ENCODE results near the gene MAP3K9. TPM values are rescaled to one million over a fixed set of nuclear protein-coding genes. Genes with fewer than 3 reads are reported as not detected.

MAP3K9 gene
- total and polyA plus RNA-seq, 2 donors (not counting 3 experiments of a cell fraction or from before 2014, with no cell fraction given) = 0.06 to 0.11 TPM

DNA sequence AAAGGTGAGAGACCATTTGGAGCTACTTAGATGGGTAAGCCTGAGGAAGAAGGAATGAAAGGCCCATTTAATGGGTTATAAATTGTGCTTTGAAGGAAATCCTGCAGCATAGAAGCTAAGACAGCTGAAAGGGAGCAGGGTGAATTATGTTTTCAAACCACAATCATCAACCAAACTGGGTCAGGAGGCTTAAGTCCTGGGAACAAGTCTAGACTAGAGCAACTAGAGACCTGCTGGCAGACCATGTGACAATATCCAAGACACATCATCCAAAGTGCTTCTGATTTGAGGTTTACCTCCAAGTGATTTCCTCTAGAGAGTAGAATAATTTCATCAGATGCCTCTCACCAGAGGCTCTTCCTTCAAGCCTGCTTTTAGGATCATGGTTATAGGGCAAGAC is 53.7 kb downstream of the MAP3K9 start:
- no peaks in the 10 kb centered on the region for H3K36me3 ChIP-seq (ENCODE audit: control insufficient read depth in 2 of 2, extremely low read depth in 1 of 2, insufficient read depth in 2 of 2, low read length in 2 of 2)
- no peaks in the 10 kb centered on the region for H3K27me3 ChIP-seq (ENCODE audit: control insufficient read depth in 2 of 2, insufficient read depth in 2 of 2, low read length in 2 of 2)
- no peak overlapping the region for H3K27ac ChIP-seq (ENCODE audit: insufficient read depth, low read depth, low read length)
- no peak overlapping the region for H3K4me3 ChIP-seq (replicated peaks in 1 of 3; ENCODE audit: insufficient read depth in 1 of 3, low read depth in 1 of 3, low read length in 3 of 3)
- no peaks in the 10 kb centered on the region for H3K79me2 ChIP-seq (ENCODE audit: control insufficient read depth, insufficient read depth, low read length)
- no peak for DNase-seq (ENCODE audit: low read depth, low spot score)
- BruUV-seq (replicated peaks) = no TSS peak
- no peaks in the 10 kb centered on the region for H3K9me3 ChIP-seq (replicated peaks; ENCODE audit: control insufficient read depth, insufficient read depth, low read length)
- no peak overlapping the region for H3K9ac ChIP-seq (replicated peaks; ENCODE audit: extremely low read depth, insufficient read depth, low read length)
- intact Hi-C loops (cut with micrococcal nuclease) = loop anchor here (1.0 kb wide), 1 partner anchor 39 kb away; no protein-coding TSS in a partner anchor
- TF ChIP-seq POLR2AphosphoS5 (IDR thresholded peaks at IDR 0.05; ENCODE audit: insufficient read depth, low read depth, low read length) = no peak
- TF ChIP-seq POLR2A (IDR thresholded peaks at IDR 0.05; ENCODE audit: low read depth, low read length) = no peak
- TF ChIP-seq GATA2 (IDR thresholded peaks at IDR 0.05; ENCODE audit: insufficient read depth, insufficient read length, low read depth, low read length) = no peak
- no peak for TF ChIP-seq MYC (IDR thresholded peaks at IDR 0.05; ENCODE audit: low read depth, low read length)
- TF ChIP-seq JUN (IDR thresholded peaks at IDR 0.05; ENCODE audit: borderline replicate concordance, insufficient read depth, insufficient read length, low read depth) = no peak
- no peak for TF ChIP-seq MAX (IDR thresholded peaks at IDR 0.05; ENCODE audit: insufficient read depth, insufficient read length)
- TF ChIP-seq EZH2 (IDR thresholded peaks at IDR 0.05; ENCODE audit: borderline replicate concordance, low read depth, low read length, severe bottlenecking) = no peak
- no peak for TF ChIP-seq FOS (IDR thresholded peaks at IDR 0.05; ENCODE audit: borderline replicate concordance, insufficient read depth, low read length)
- TF ChIP-seq, protein P1, sequence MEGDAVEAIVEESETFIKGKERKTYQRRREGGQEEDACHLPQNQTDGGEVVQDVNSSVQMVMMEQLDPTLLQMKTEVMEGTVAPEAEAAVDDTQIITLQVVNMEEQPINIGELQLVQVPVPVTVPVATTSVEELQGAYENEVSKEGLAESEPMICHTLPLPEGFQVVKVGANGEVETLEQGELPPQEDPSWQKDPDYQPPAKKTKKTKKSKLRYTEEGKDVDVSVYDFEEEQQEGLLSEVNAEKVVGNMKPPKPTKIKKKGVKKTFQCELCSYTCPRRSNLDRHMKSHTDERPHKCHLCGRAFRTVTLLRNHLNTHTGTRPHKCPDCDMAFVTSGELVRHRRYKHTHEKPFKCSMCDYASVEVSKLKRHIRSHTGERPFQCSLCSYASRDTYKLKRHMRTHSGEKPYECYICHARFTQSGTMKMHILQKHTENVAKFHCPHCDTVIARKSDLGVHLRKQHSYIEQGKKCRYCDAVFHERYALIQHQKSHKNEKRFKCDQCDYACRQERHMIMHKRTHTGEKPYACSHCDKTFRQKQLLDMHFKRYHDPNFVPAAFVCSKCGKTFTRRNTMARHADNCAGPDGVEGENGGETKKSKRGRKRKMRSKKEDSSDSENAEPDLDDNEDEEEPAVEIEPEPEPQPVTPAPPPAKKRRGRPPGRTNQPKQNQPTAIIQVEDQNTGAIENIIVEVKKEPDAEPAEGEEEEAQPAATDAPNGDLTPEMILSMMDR (IDR thresholded peaks at IDR 0.05; ENCODE audit: extremely low read depth in 1 of 2, insufficient read depth in 1 of 2, low read depth in 1 of 2, low read length in 2 of 2) = no peak
- no peak overlapping the region for H3K4me2 ChIP-seq (ENCODE audit: insufficient read depth, low read length)
- no peaks in the 10 kb centered on the region for H4K20me1 ChIP-seq (replicated peaks; ENCODE audit: control insufficient read depth, extremely low read depth, insufficient read depth, low read length)
- no peak overlapping the region for H2AFZ ChIP-seq (ENCODE audit: low read depth, low read length)
- POLR2A ChIA-PET = no interaction called here
- H3K4me1 ChIP-seq (ENCODE audit: control insufficient read depth, extremely low read depth, insufficient read depth, low read length) = no peaks in the 10 kb centered on the region
- no peaks in the 10 kb centered on the region for H3K9me1 ChIP-seq (replicated peaks; ENCODE audit: control insufficient read depth, extremely low read depth, insufficient read depth, low read length)
- FAIRE-seq = no peak
- CTCF ChIA-PET = interaction anchor here (1.3 kb wide), 1 partner anchor 10 kb away, joined by 3 read pairs; no protein-coding TSS in a partner anchor
- dilution Hi-C loops (cut with MboI; ENCODE audit: extremely low pct_ligation_motif_present, low sequenced_read_pairs) = no loop called here
